ENCODE data around the gene RRP15.

Gene RRP15

GRCh38 chr1:218328769-218329168 lies 43.7 kb downstream of the RRP15 start:
- Histone ChIP-seq H3K9ac (no peak overlapping the region), H3K36me3 (ENCODE audit: control insufficient read depth, insufficient read depth, low read length) (no peaks in the 10 kb centered on the region), H3K4me3 (ENCODE audit: low read depth, low read length) (no peak overlapping the region), H3K4me2 (ENCODE audit: low read length) (no peak overlapping the region), H3K27me3 (ENCODE audit: control insufficient read depth, insufficient read depth, low read length) (no peaks in the 10 kb centered on the region), H2AFZ (no peak overlapping the region), H3K79me2 (no peaks in the 10 kb centered on the region), H3K4me1 (no peaks in the 10 kb centered on the region), H3K9me3 (ENCODE audit: control insufficient read depth, low read length) (no peaks in the 10 kb centered on the region), H3K27ac (no peak overlapping the region)
- TF ChIP-seq CTCF (IDR thresholded peaks at IDR 0.05): no peak

DNA sequence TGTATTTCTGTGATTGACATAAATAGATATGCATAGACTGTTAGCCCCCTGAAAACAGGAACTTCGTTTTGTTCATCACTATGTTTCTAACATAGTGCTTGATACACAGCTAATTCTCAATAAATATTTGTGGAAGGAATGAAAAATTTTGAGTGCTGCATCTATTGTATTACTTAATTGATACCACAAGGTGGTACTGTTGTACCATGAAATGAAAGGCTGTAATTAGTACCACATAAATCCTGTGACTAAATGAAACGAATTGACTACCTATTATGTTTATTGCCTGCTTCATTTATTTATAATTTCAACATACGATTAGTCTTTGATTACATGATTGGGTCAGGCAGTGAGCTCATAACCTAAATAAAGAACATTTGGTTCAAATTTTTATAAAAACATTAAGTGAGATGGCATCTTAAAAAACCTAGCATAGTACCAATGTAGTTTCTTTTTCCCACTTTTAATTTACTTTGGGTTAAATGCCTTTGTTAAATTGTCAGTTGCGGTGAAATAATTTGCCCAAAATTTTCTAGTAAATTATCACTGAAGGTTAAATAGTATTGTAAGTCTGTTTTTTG lies 45.0 kb downstream of the RRP15 start:
- H3K4me1 ChIP-seq: no peaks in the 10 kb centered on the region
- no peaks in the 10 kb centered on the region for H3K79me2 ChIP-seq
- H3K4me3 ChIP-seq (ENCODE audit: low read depth, low read length): no peak overlapping the region
- H3K4me2 ChIP-seq (ENCODE audit: low read length): no peak overlapping the region
- no peaks in the 10 kb centered on the region for H3K36me3 ChIP-seq (ENCODE audit: control insufficient read depth, insufficient read depth, low read length)
- no peak overlapping the region for H3K9ac ChIP-seq
- TF ChIP-seq CTCF (IDR thresholded peaks at IDR 0.05): peak; percentile 47
- H3K9me3 ChIP-seq (ENCODE audit: control insufficient read depth, low read length): no peaks in the 10 kb centered on the region
- H3K27ac ChIP-seq: no peak overlapping the region
- no peak overlapping the region for H2AFZ ChIP-seq
- H3K27me3 ChIP-seq (ENCODE audit: control insufficient read depth, insufficient read depth, low read length): no peaks in the 10 kb centered on the region

DNA sequence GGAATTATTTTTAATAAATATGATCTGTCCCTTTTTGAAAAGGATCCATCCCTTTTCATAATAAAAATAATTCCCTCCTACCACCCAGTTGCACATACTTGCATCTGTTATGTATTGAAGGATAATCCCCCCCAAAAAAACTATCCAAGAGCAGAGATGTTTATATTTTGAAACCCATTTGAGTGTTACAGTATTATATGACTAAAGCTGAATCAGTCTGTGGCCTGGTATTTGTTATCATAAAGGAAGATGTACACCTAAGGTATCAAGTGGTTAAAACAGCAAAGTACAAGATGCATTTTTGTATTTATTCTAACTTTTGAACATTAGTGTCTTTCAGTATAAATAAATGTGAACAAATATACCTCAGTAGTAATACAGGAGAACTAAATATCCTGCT lies 47.3 kb downstream of the RRP15 start:
- Histone ChIP-seq H3K4me2 (ENCODE audit: low read length) (no peak overlapping the region), H3K9me3 (ENCODE audit: control insufficient read depth, low read length) (no peaks in the 10 kb centered on the region), H3K27me3 (ENCODE audit: control insufficient read depth, insufficient read depth, low read length) (no peaks in the 10 kb centered on the region), H3K9ac (no peak overlapping the region), H2AFZ (no peak overlapping the region), H3K27ac (no peak overlapping the region), H3K79me2 (no peaks in the 10 kb centered on the region), H3K4me1 (no peaks in the 10 kb centered on the region), H3K4me3 (ENCODE audit: low read depth, low read length) (no peak overlapping the region), H3K36me3 (ENCODE audit: control insufficient read depth, insufficient read depth, low read length) (no peaks in the 10 kb centered on the region)
- TF ChIP-seq CTCF (IDR thresholded peaks at IDR 0.05): no peak

GRCh38 chr1:218336328-218336727 lies 51.2 kb downstream of the RRP15 start:
- H3K4me2 ChIP-seq (ENCODE audit: low read length): no peak overlapping the region
- H3K4me1 ChIP-seq: no peaks in the 10 kb centered on the region
- no peak overlapping the region for H3K9ac ChIP-seq
- no peaks in the 10 kb centered on the region for H3K9me3 ChIP-seq (ENCODE audit: control insufficient read depth, low read length)
- H3K4me3 ChIP-seq (ENCODE audit: low read depth, low read length): no peak overlapping the region
- no peaks in the 10 kb centered on the region for H3K36me3 ChIP-seq (ENCODE audit: control insufficient read depth, insufficient read depth, low read length)
- H2AFZ ChIP-seq: no peak overlapping the region
- no peaks in the 10 kb centered on the region for H3K27me3 ChIP-seq (ENCODE audit: control insufficient read depth, insufficient read depth, low read length)
- TF ChIP-seq CTCF (IDR thresholded peaks at IDR 0.05): no peak
- H3K27ac ChIP-seq: no peak overlapping the region
- H3K79me2 ChIP-seq: no peaks in the 10 kb centered on the region

DNA sequence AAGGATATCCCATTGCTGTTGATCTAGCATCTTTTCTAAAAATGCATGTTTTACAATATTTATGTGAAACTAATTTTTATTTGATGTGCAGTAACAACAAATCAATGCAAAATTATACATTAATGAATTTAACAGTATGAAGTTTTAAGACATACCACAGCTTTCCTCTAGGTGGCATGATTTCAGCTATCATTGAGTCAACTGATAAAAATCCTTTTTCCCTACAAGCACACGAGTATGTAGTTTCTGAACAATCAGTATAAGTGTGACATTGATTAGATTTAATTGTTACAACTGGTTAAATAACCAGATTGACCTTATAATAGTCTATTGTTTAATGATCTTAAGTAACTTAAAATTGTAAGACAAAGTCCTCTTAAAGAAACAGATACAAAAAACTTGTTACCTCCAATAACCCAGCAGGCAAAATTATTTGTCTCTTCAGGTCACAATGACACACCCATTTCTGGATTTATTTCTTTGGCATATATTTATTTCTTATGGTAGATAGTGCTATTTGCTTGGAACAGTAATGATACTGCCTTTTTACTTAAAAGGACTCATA lies 54.3 kb downstream of the RRP15 start:
- Histone ChIP-seq H3K36me3 (ENCODE audit: control insufficient read depth, insufficient read depth, low read length) (no peaks in the 10 kb centered on the region), H3K79me2 (no peaks in the 10 kb centered on the region), H3K9me3 (ENCODE audit: control insufficient read depth, low read length) (no peaks in the 10 kb centered on the region), H3K4me2 (ENCODE audit: low read length) (no peak overlapping the region), H3K27me3 (ENCODE audit: control insufficient read depth, insufficient read depth, low read length) (no peaks in the 10 kb centered on the region), H3K27ac (no peak overlapping the region), H2AFZ (no peak overlapping the region), H3K4me1 (no peaks in the 10 kb centered on the region), H3K4me3 (ENCODE audit: low read depth, low read length) (no peak overlapping the region), H3K9ac (no peak overlapping the region)
- peak; percentile 42 for TF ChIP-seq CTCF (IDR thresholded peaks at IDR 0.05)

Measured in parathyroid adenoma (tissue), 2 donors.